Left ventricle myocardium inferior (tissue), 1 donor: ENCODE results near the gene HOXC5. TPM values are rescaled to one million over a fixed set of nuclear protein-coding genes. Genes with fewer than 3 reads are reported as not detected.

Experiments
- DNase-seq: peaks from one replicate; pipeline ENCODE4 v3.0.0-alpha.2; 2020
- H3K27ac ChIP-seq: fragments of 200-600 bp; replicated peaks from 2 replicates; pipeline ENCODE4 v1.8.0; 2021
- H3K27me3 ChIP-seq: fragments of 200-600 bp; 2 replicates; pipeline ENCODE4 v1.8.0; 2021; ENCODE audit warnings: low read depth
- H3K36me3 ChIP-seq: fragments of 200-600 bp; 2 replicates; pipeline ENCODE4 v1.8.0; 2021
- H3K4me1 ChIP-seq: fragments of 200-600 bp; 2 replicates; pipeline ENCODE4 v1.8.0; 2021
- H3K4me3 ChIP-seq: fragments of 200-600 bp; 2 replicates; pipeline ENCODE4 v1.8.0; 2021; ENCODE audit warnings: mild to moderate bottlenecking, moderate library complexity
- H3K9me3 ChIP-seq: fragments of 200-600 bp; replicated peaks from 2 replicates; pipeline ENCODE4 v1.8.0; 2021
- CTCF ChIP-seq: fragments of 200-600 bp; IDR thresholded peaks from 2 replicates; pipeline ENCODE4 v1.8.0; 2021; ENCODE audit warnings: antibody characterized with exemption, mild to moderate bottlenecking, borderline replicate concordance
- intact Hi-C: fragments of 100-400 bp; cut with micrococcal nuclease; formaldehyde crosslinking; loops from one replicate; pipeline ENCODE4 v1.11.0; 2022
- total RNA-seq: library from RNA; stranded (reverse); fragmentation: NEBNext Ultra II Directional; extraction: Animal tissue kit (Norgen Biotek cat#: 25700); gene quantifications from one replicate; pipeline ENCODE4 v1.2.1, GENCODE V29; 2021
- donor health status: DM: no; HTN: yes; CAD: no; lungs with severe emphysema.

HOXC5 gene
- total RNA-seq, 1 donor from 2014 or later, result not detected

- H3K27ac ChIP-seq, result no peak overlapping the region
- intact Hi-C loops, result no loop called here
- H3K36me3 ChIP-seq, result no peaks in the 10 kb centered on the region
- H3K4me3 ChIP-seq, result no peak overlapping the region
- TF ChIP-seq CTCF, result no peak
- H3K4me1 ChIP-seq, result peaks cover 18% of the 10 kb centered on the region
- peaks cover 100% of the 10 kb centered on the region for H3K27me3 ChIP-seq
- DNase-seq, result no peak
- H3K9me3 ChIP-seq, result peaks cover 4% of the 10 kb centered on the region
Measured at GRCh38 chr12:54036620-54037359, 3.9 kb downstream of the HOXC5 start.

GRCh38 chr12:54037360-54038283 is 4.8 kb downstream of the HOXC5 start:
- Histone ChIP-seq H3K27me3 (peaks cover 100% of the 10 kb centered on the region), H3K36me3 (no peaks in the 10 kb centered on the region), H3K4me3 (no peak overlapping the region), H3K27ac (no peak overlapping the region), H3K4me1 (peaks cover 18% of the 10 kb centered on the region), H3K9me3 (peaks cover 2% of the 10 kb centered on the region)
- intact Hi-C loops, result no loop called here
- no peak for DNase-seq
- TF ChIP-seq CTCF, result no peak

GRCh38 chr12:54038284-54038870 is 5.5 kb downstream of the HOXC5 start:
- Histone ChIP-seq H3K27ac (no peak overlapping the region), H3K4me3 (no peak overlapping the region), H3K36me3 (no peaks in the 10 kb centered on the region), H3K27me3 (peaks cover 100% of the 10 kb centered on the region), H3K9me3 (no peaks in the 10 kb centered on the region), H3K4me1 (peaks cover 13% of the 10 kb centered on the region)
- intact Hi-C loops, result no loop called here
- TF ChIP-seq CTCF, result no peak
- DNase-seq, result no peak

GRCh38 chr12:54038871-54039414 is 6.1 kb downstream of the HOXC5 start:
- no peak overlapping the region for H3K4me3 ChIP-seq
- no peak for DNase-seq

More at GRCh38 chr12:54038871-54039414, 6.1 kb downstream of the HOXC5 start:
- H3K9me3 ChIP-seq, result no peaks in the 10 kb centered on the region
- no peak overlapping the region for H3K27ac ChIP-seq
- H3K27me3 ChIP-seq, result peaks cover 99% of the 10 kb centered on the region
- intact Hi-C loops, result no loop called here
- H3K4me1 ChIP-seq, result peaks cover 7% of the 10 kb centered on the region
- TF ChIP-seq CTCF, result no peak
- H3K36me3 ChIP-seq, result no peaks in the 10 kb centered on the region
